HFFc6 (cell line): Measurements from ENCODE around the gene ATP6V1B1. TPM values are rescaled to one million over a fixed set of nuclear protein-coding genes. Genes with fewer than 3 reads are reported as not detected.
A peak's percentile ranks its signal among the peaks of the same experiment; 100 is the strongest.

ENCODE experiments used
- DNase-seq: peaks from one replicate; pipeline ENCODE4 v3.0.0-alpha.2; 2018
- H3K27ac Mint-ChIP-seq: 2 replicates; pipeline ENCODE4 v1.8.0; 2020; ENCODE audit warnings: mild to moderate bottlenecking, mixed read lengths
- H3K27me3 Mint-ChIP-seq: 2 replicates; pipeline ENCODE4 v1.8.0; 2021; ENCODE audit warnings: mild to moderate bottlenecking, moderate library complexity, mixed read lengths; ENCODE audit not compliant: insufficient read depth
- H3K36me3 Mint-ChIP-seq: 2 replicates; pipeline ENCODE4 v1.8.0; 2021; ENCODE audit warnings: low read depth, mixed read lengths
- H3K4me1 Mint-ChIP-seq: 2 replicates; pipeline ENCODE4 v1.8.0; 2020; ENCODE audit warnings: low read depth, mixed read lengths
- H3K4me3 Mint-ChIP-seq: 2 replicates; pipeline ENCODE4 v1.8.0; 2020; ENCODE audit warnings: mild to moderate bottlenecking, moderate library complexity, mixed read lengths
- H3K9me3 Mint-ChIP-seq: 2 replicates; pipeline ENCODE4 v1.8.0; 2020; ENCODE audit warnings: mild to moderate bottlenecking, mixed read lengths
- total RNA-seq, 6 experiments: library from RNA; stranded (reverse); fragmentation: NEBNext Ultra II Directional; extraction: Animal tissue kit (Norgen Biotek cat#: 25700); gene quantifications; 2 replicates in 1 of 6; 3 replicates in 5 of 6; pipeline ENCODE4 v1.2.3, GENCODE V29; 2021
- TF ChIP-seq, protein P1 (sequence below): fragments of 200-600 bp; sonication (generic); IDR thresholded peaks from 2 replicates; pipeline ENCODE4 v1.5.0; 2021; ENCODE audit warnings: antibody characterized with exemption, mild to moderate bottlenecking

ATP6V1B1 gene
- total RNA-seq, 6 experiments from 2014 or later: 0.22 to 0.66 (median 0.57) TPM; not detected in 3

DNA sequence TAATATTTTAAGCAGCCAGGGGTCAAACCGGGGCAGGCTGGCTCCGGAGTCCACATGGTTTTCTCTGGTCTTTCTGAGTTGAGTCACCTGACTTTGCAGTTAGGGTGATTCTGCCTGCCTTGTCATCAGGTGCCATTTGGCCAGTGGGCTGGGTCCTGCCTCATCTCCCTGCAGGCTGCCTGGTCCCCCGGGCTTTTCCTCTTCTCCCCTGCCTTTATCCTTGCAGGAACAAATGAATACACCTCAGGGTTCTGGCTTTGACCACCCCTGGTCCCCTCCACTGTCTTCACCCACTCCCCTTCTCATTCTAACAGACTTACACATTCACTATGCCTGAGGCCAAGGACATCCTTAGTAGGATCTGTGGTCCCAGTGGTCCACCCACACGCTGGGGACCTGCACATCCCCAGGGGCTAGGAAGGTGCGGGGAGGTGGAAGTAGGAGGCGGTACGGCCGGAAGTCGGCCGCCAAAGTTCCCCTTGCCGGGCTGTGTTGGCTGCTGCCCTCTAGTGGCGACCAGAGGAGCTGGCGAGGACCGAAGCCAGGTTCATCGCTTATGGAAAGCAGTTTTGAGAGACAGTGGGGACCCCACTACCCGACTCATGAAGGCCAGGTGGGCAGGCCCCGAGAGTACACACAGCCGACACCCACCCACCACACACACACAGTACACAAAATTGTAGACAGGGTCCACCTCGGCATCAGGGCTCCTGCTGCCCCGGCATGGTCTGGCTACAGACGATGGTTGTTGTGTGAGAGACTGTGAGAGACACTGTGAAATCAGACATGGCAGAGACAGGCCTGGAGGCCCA, 65.3 kb downstream of the ATP6V1B1 start:
- H3K27ac Mint-ChIP-seq: peak overlapping the region; percentile 52; the same call in 1 of the 2 replicates
- TF ChIP-seq, protein P1, sequence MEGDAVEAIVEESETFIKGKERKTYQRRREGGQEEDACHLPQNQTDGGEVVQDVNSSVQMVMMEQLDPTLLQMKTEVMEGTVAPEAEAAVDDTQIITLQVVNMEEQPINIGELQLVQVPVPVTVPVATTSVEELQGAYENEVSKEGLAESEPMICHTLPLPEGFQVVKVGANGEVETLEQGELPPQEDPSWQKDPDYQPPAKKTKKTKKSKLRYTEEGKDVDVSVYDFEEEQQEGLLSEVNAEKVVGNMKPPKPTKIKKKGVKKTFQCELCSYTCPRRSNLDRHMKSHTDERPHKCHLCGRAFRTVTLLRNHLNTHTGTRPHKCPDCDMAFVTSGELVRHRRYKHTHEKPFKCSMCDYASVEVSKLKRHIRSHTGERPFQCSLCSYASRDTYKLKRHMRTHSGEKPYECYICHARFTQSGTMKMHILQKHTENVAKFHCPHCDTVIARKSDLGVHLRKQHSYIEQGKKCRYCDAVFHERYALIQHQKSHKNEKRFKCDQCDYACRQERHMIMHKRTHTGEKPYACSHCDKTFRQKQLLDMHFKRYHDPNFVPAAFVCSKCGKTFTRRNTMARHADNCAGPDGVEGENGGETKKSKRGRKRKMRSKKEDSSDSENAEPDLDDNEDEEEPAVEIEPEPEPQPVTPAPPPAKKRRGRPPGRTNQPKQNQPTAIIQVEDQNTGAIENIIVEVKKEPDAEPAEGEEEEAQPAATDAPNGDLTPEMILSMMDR: peak; percentile 97
- peak overlapping the region; percentile 72 for H3K4me3 Mint-ChIP-seq
- H3K9me3 Mint-ChIP-seq: no peaks in the 10 kb centered on the region
- H3K36me3 Mint-ChIP-seq: no peaks in the 10 kb centered on the region
- H3K27me3 Mint-ChIP-seq: peaks cover 8% of the 10 kb centered on the region
- peak; percentile 30 for DNase-seq
- H3K4me1 Mint-ChIP-seq: peaks cover 15% of the 10 kb centered on the region

DNA sequence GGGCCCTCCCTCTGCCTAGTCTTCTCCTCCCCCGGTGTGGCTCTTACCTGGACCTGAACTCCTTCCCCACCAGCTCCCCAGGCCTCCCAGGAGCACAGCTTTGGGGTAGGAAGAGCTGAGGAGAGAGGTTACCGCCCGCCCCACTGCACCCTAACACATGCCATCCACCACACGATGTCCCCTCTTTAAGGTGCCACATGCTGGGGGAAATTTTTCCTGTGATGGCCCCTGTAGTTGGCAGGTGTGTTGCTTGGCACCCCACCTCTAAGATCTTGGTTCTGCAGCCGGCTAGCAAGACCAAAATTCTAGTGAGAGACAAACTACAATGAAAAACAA, 65.9 kb downstream of the ATP6V1B1 start:
- Mint-ChIP-seq H3K36me3 (no peaks in the 10 kb centered on the region), H3K4me3 (no peak overlapping the region), H3K27ac (no peak overlapping the region), H3K9me3 (no peaks in the 10 kb centered on the region), H3K27me3 (peaks cover 11% of the 10 kb centered on the region), H3K4me1 (peaks cover 15% of the 10 kb centered on the region)
- TF ChIP-seq, protein P1: no peak
- no peak for DNase-seq

GRCh38 chr2:71001981-71002570, 66.4 kb downstream of the ATP6V1B1 start:
- Mint-ChIP-seq H3K4me1 (peaks cover 15% of the 10 kb centered on the region), H3K36me3 (no peaks in the 10 kb centered on the region), H3K27ac (no peak overlapping the region), H3K9me3 (no peaks in the 10 kb centered on the region), H3K27me3 (peaks cover 11% of the 10 kb centered on the region), H3K4me3 (no peak overlapping the region)
- TF ChIP-seq, protein P1: no peak
- DNase-seq: no peak

GRCh38 chr2:71003396-71003795, 67.7 kb downstream of the ATP6V1B1 start:
- no peak overlapping the region for H3K4me3 Mint-ChIP-seq
- no peaks in the 10 kb centered on the region for H3K9me3 Mint-ChIP-seq
- TF ChIP-seq, protein P1: no peak
- H3K36me3 Mint-ChIP-seq: no peaks in the 10 kb centered on the region
- H3K27me3 Mint-ChIP-seq: peaks cover 11% of the 10 kb centered on the region
- DNase-seq: no peak
- no peak overlapping the region for H3K27ac Mint-ChIP-seq
- peaks cover 15% of the 10 kb centered on the region for H3K4me1 Mint-ChIP-seq

DNA sequence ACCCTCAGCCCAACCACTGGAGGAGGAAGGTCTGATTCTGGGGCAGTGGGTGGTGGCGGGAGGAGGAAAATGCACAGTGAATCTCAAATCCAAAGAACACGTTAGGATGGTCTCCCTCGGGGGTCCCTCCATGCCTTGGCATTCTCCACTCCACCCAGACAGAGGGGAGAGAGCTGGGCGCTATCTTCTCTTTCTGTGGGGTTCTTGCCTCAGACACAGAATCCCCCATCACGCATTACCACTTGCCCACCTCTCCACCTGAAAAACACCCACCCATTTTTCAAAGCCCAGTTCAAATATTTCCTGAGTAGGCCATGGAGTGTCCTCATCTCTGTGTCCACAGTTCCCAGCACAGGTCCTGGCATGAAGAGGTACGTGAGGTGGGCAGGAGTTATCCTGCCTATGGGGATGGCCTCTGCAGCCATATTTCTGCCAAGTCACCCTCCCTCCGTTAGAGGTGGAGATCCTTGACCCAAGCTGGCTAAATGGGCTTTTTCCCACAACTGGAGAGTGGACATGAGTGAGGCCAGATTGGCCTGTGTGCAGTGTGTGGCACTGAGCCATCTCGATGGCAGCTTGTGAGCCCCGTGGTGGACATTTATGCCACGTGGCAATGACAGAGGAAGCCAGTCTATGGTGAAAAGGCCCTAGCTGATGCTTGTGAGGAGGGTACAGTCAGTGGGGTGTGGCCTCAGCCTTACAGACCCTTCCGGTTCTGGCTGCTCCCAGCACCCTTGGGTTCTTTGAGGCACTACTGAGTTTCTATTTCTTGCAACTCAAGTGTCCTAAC, 68.5 kb downstream of the ATP6V1B1 start:
- no peak overlapping the region for H3K27ac Mint-ChIP-seq
- H3K27me3 Mint-ChIP-seq: peaks cover 11% of the 10 kb centered on the region
- no peak for DNase-seq
- no peaks in the 10 kb centered on the region for H3K36me3 Mint-ChIP-seq
- peaks cover 15% of the 10 kb centered on the region for H3K4me1 Mint-ChIP-seq
- H3K9me3 Mint-ChIP-seq: no peaks in the 10 kb centered on the region
- TF ChIP-seq, protein P1: no peak
- H3K4me3 Mint-ChIP-seq: no peak overlapping the region
